Measurements from ENCODE around the gene NAALADL2. TPM values are rescaled to one million over a fixed set of nuclear protein-coding genes. Genes with fewer than 3 reads are reported as not detected.

Gene NAALADL2
- total RNA-seq, 1 experiment from 2014 or later, result 1.6 TPM

- Histone ChIP-seq H2AK5ac (ENCODE audit: insufficient read length, low read length) (no peak overlapping the region), H3K4me1 (ENCODE audit: insufficient read depth, low read length) (no peaks in the 10 kb centered on the region), H2BK12ac (ENCODE audit: insufficient read length, low read depth, low read length) (no peak overlapping the region), H2BK120ac (ENCODE audit: low read depth, low read length, poor library complexity, severe bottlenecking) (no peak overlapping the region), H3K9me3 (ENCODE audit: control insufficient read depth, low read depth, low read length) (no peaks in the 10 kb centered on the region), H3T11ph (ENCODE audit: low read length) (no peak overlapping the region), H4K5ac (ENCODE audit: insufficient read length, low read depth, low read length) (no peak overlapping the region), H2BK5ac (ENCODE audit: insufficient read length, low read length) (no peak overlapping the region), H3K56ac (ENCODE audit: insufficient read length, low read depth, low read length) (no peak overlapping the region), H4K8ac (replicated peaks; ENCODE audit: insufficient read length, low read depth, low read length) (no peak overlapping the region), H3K79me1 (ENCODE audit: insufficient read depth, low read depth, low read length, poor library complexity, severe bottlenecking) (no peaks in the 10 kb centered on the region), H4K91ac (ENCODE audit: insufficient read length, low read depth, low read length) (no peak overlapping the region), H3K27ac (ENCODE audit: insufficient read length, low read depth, low read length) (no peak overlapping the region), H3K4ac (ENCODE audit: low read depth, low read length) (no peak overlapping the region), H2BK20ac (ENCODE audit: low read depth, low read length, poor library complexity, severe bottlenecking) (no peak overlapping the region), H3K18ac (ENCODE audit: insufficient read length, low read depth, low read length) (no peak overlapping the region), H3K9ac (ENCODE audit: extremely low read depth, insufficient read length, low read length) (no peak overlapping the region), H3K23ac (ENCODE audit: insufficient read length, low read depth, low read length) (no peak overlapping the region), H3K79me2 (ENCODE audit: insufficient read depth, low read length) (no peaks in the 10 kb centered on the region), H3K14ac (ENCODE audit: insufficient read depth, low read length) (no peak overlapping the region), H3K27me3 (ENCODE audit: insufficient read depth, low read length) (no peaks in the 10 kb centered on the region), H4K20me1 (ENCODE audit: control insufficient read depth, insufficient read depth, insufficient read length) (no peaks in the 10 kb centered on the region), H2AFZ (ENCODE audit: low read length) (no peak overlapping the region), H2BK15ac (ENCODE audit: low read depth, low read length) (no peak overlapping the region), H3K4me2 (ENCODE audit: insufficient read depth, insufficient read length, low read length) (no peak overlapping the region), H3K23me2 (ENCODE audit: insufficient read length, low read depth, low read length, poor library complexity, severe bottlenecking) (no peaks in the 10 kb centered on the region)
- WGBS (ENCODE audit: extremely low coverage, insufficient read length, low lambda C conversion rate), result no CpG with 5 or more reads among the region's 1 CpG
- Mint-ChIP-seq H3K9me3 (no peaks in the 10 kb centered on the region; a peak in 1 of 5 replicates), H3K27ac (no peak overlapping the region), H3K4me3 (no peak overlapping the region), H3K27me3 (ENCODE audit: low read depth) (no peaks in the 10 kb centered on the region), H3K36me3 (ENCODE audit: insufficient read depth in 1 of 3, low read depth in 3 of 3) (no peaks in the 10 kb centered on the region), H3K4me1 (peaks cover 15 to 20% of the 10 kb centered on the region in 2 experiments)
- TF ChIP-seq CTCF (conservative IDR thresholded peaks at IDR 0.05), result no peak
- DNase-seq, result no peak
Measured at GRCh38 chr3:174858353-174858752, 781 bp upstream of the NAALADL2 start.

Data from H9 (cell line).